HUDEP-2 (cell line): ENCODE results near the gene CCDC6.
"Not testable (repeated sequence)": the region's sequence is repeated elsewhere in the genome, so short reads cannot be mapped to it uniquely, and the experiment has no call there.

Experiments
- DNase-seq, 76 experiments: peaks; one replicate each; lab custom pipeline; 2025; ENCODE audit not compliant: unreplicated experiment in 76 of 76; lab: John Stamatoyannopoulos, UW

The CCDC6 gene

DNA sequence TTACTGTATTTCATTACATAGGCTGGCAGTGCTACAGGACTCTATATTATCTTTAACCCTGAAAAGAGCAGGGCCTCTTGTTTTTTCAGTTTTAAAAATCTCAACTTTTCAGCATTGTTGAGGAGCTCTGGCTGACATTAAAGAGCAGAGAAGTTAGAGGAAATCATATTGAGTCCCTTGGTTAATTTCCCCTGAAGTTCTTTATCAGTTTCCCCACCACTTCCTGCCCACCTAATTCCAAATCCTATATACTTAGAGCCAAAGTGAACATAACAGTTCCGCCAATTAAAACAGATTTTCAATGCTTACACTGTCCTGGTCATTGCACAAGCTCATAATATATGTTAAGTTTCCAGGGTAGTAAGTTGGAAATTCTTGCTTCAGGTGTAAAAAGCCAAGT lies 87.1 kb downstream of the CCDC6 start:
- no peak for DNase-seq

DNA sequence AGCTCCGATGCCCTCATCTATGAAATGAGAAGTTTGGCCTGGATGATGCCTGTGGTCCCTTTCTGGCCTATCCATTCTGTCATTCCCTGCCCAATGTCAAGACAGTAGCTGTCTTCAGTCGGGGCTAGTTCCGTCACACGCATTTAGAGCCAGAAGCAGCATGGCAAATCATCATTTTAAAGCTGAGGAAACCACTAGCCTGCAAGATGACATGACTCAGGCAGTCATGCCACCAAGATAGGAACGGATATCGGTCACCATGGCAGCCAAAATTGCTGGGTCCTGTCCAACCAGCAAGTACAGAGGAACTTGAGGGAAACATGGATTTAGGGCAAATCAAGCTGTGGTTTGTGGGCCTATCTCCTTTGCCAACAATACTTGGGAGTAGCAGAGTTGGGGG lies 88.6 kb downstream of the CCDC6 start:
- peak in 39 of 76 experiments; percentile 1 to 50 (median 21) for DNase-seq

DNA sequence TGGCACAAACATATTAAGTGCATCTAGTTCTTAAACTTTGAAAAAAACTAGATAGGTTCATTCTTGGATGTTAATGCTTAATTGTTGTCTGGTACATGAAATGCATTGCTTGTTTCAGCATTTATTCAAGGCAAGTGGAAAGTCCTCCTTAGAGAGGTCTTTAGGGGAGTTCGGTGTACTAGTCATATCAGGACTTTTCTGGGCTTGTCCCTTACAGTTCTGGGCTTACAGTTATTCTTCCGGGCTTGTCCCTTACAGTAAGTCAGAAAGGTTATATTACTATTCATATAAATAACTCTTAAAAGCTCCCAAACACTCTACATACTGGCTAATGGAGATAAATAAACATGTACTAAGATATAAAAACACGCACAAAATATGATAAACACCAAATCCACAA lies 91.5 kb downstream of the CCDC6 start:
- no peak for DNase-seq

DNA sequence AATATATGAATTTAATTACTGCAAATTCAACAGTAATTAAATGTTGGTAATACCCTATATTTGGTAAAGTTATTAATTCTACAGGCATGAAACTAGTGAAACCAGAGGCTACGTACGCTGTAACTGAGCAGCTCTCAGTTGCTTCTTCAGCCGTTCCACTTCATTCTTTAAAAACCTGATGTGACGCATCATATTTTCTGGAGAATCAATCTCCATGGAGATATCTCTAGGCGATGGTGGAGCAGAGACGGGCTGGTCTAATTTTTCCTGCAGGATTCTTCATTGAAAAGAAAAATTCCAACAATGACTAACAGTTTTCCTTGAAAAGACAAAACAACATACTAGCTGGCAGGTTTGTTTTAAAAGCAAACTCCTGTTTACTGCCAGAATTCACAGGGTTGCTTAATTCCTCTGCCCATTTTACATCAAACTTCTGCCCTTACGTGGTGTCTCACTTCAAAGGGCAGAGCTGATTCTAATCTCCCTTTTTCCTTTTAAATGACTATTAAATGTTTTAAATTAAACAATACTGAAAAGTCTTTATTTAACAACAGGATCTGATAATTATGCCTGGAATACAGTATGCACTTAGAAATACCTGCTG lies 93.7 kb downstream of the CCDC6 start:
- no peak for DNase-seq

DNA sequence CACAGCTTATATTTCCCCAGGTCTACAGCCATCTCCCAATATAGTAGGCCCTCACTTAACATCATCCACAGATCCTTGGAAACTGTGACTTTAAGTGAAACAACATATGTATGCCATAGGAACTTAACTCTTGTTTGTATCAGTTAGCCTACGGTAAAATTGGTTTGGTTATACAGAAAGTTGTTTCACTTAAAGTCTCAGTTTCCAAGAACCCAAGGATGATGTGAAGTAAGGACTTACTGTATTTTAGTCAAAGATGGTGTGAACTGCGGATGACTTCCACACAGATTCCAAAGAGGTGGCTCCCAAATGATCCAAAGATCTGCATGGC lies 96.7 kb downstream of the CCDC6 start:
- no peak for DNase-seq

DNA sequence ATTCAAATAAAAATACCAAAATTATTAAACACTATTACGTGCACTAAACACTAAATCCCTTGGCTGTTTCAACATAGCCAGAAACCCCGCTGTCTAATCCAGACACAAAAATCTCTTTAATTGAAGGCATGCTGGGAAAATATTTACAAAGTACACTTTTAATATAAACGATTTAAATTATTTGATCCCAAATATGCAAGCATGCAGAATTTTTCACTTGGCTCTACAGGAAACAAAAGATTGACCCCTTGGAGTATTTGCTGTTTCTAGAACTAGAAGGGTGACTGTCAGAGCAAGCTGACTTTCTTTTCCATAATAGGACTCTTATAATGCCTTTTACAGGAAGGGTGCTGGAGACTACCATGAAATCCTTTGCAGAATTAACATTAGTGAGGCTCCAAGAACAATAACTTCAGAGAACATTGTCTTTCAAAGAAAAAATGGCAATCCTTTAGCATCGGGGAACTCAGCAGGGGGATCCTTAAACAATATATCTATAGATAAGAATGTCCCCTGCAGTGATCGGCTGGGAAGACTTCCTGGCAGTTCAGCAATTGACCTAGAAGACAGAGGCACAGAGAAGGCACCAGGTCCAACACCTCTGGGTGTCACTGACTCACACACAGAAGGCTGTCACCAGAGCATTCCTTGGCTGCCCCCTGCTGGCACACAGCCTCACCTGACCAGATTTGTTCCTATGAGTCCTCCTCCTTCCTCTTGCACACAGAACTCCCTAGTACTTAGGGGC lies 97.3 kb downstream of the CCDC6 start:
- peak in 65 of 76 experiments; percentile 1 to 83 (median 52) for DNase-seq

DNA sequence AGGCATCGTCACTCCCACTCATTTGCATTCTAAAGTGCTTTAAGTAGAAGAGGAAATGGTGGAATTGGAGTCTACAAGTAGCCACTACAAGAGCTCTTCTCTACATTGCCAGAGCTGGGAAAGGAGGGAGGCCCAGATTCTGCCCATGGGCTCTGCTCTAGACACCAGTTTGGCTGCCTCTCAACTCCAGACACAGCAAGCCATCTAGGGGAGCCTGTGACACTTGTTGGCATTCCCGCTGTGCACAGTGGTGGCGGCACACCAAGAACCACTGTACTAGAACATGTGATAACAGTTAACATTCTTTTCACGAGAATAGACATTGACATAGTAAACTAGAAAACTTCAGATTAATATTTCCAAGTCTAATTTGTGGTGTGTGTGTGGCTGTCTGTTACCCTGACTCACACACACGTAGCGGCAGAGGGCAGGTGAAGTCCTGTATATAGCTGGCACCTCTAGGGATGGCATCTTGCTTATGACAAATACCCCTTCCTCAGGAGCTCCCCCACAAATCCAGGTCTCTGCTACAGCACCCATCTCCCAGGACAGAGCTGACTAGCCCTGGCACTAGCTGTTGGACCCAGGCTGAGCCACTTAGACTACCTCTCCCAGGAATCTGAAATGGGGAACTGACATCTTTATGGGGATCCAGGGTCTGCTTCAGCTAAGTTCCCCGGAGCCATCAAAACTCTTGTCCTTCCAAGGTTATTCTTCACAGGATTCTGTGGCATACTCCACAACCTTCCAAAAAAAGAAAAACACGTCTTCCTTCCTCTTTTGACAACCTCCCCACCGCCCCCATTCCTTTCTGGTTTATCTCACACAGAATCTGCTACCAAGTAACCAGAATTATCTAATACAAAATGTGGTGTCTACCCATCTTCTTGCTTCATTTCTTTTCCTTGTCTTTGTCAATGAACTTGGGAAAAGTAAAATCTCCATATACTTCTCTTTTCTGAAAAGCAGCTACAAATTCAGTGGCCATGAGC lies 98.4 kb downstream of the CCDC6 start:
- no peak for DNase-seq

DNA sequence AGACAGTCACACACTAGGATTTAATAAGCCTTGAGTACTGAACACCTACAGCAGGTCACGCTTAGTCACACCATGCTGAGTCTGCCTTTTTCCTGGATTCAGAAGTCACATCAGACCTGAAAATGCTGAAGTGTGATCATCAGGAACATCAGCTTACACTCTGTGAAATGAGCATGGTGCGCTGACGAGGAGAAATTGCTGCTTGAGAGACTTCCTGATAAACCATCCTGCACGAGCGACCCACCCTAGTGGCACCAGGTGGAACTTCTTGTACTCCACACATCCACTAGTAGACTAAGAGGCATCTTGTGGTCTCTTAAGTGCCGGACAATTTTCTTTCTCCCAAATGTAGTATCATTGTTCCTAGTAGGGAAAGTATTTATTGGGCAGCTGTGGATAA lies 101.3 kb downstream of the CCDC6 start:
- DNase-seq = peak in 22 of 76 experiments; percentile 1 to 39 (median 7)

DNA sequence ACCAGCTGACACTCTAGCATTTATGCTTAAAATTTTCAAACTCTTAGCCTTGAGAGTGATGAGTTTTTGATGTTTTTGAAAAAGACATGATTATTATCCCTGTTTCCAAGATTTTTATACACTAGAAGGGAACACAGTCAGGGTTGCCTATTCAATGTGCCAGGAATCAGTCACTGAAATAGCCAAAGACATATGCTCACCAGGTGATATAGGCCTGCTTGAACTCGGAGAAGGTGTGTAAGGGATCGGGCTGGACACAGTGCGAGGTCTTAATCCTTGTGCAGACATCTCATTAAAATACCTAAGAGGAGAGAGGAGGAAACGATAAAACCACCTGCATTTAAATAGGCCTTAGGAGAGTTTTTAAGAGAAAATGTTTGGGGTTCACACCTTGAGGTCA lies 102.1 kb downstream of the CCDC6 start:
- no peak for DNase-seq

DNA sequence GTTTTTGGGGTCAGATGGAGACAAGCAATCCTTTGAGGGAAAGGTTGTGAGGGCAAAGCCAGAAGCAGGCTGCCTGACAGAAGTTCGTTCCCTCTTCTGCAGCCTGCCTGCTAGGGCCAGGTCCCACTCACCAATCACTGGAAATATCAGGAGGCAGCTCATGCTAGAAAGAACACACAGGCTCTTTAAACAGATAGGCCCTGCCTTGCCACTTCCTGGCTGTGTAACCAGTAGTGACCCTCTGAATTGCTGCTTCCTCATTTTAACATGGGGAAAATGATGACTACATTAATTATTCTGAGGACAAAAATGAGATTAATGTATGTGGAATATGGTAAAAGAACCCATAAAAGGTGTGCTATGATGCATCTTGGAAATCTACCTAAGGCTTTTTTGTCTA lies 102.6 kb downstream of the CCDC6 start:
- DNase-seq = no peak

DNA sequence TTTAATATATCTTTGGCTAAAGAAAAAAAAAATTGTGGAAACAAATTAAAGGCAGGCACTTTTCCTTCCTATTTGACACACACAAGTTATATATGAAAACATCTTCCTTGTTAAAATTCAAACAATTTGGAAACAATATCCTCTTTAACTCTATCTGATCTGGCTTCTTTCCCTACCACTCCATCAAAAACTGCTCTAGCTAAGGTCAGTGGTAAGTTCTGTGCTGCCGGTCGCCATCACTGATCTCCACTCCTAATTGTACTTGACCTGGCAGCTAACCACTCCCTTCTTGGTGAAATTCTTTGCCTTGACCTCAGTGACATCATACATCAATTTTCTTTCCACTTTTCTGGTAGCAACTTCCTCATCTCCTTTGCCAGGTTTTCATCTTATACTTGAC lies 105.2 kb downstream of the CCDC6 start:
- DNase-seq = no peak

DNA sequence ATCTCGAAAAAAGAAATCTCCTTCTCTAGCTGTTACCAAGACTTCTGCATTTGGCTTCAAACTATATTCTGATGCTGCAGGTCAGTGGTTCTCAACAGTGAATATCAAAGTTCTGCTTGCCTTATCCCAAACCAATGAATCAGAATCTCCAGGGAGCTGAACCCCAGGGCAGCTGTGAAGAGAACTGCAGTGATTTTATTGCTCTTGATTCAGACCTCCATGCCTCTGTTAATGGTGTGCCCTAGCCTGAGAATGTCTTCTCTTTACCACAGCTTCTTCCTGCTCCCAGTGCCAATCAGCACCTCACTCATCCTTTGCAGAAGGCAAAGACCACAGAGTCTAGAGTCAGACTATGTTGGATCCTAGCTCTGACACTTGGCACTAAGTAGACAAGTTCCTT lies 106.9 kb downstream of the CCDC6 start:
- no peak for DNase-seq

DNA sequence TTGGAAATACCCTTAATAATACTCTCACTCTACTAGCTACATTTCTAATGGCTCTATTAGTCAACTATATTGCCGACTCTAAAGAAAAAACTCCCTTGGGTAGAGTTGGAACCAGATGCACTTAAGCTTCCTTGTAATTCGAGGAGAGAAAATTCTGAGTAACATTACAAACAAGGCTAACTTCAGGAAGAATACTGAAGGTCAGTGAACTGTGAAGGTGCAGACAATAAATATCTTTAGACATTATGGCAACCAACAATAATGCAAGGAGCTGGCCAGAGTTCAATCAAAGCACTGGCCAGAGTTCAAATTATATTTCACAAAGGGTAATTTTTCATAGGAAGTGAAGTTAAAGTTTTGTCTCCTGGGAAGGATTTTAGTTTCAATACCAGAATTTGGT lies 112.4 kb downstream of the CCDC6 start:
- no peak for DNase-seq

DNA sequence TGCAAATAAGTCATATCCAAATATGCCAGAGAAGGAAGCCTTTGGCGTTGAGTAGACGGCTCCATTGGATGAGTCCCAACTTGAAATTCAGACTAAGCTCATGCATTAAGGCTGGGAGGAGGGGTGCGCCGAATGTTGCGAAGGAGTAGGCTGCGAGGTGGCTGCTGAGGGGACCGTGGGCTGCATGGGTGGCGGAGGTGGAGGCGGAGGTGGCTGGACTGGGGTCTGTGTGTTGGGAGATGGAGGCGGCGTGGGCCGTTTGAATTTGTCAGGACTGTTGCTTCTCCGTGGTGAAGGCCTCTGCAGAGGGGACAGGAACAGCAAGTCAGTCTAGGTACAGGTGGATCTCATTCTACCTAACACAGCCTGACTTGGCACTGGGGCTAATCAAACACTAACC lies 113.5 kb downstream of the CCDC6 start:
- DNase-seq = no peak

DNA sequence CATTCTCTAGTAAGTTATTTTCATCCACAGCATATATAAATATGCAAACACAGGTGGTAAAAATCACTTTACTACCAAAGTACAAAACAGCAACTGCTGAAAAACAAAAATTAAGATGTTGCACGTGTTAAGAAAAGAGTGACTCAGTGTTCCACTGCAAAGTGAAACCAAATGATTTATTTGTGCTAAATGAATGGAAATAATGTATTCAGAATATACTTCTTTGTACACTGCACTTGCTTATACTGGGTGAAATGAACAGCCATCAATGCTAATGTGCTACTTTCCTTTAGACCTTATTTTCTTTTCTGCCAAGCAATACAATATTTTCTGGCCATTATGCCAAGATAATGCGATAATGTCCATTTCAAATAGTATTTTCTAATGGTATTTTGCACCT lies 114.8 kb downstream of the CCDC6 start:
- DNase-seq = no peak

DNA sequence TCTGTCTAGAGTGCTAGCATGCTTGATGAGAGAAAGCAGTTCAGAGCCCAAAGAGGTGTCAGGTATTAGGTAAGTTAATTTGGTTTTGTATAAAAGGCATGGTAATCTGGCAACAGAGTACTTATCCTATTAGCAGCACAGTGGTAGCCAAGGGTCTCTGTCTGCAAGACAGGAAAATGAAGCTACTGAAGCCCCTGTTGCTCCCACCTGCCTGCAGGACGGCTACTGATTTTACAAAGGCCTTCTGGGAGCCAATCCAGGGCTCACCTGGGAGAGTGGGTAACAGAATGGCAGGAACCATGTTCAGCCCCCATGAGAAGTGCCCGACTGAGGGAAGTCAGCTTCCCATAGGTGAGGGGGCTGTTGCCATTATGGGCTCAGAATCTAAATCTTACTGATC lies 116.3 kb downstream of the CCDC6 start:
- DNase-seq = not testable (repeated sequence)

DNA sequence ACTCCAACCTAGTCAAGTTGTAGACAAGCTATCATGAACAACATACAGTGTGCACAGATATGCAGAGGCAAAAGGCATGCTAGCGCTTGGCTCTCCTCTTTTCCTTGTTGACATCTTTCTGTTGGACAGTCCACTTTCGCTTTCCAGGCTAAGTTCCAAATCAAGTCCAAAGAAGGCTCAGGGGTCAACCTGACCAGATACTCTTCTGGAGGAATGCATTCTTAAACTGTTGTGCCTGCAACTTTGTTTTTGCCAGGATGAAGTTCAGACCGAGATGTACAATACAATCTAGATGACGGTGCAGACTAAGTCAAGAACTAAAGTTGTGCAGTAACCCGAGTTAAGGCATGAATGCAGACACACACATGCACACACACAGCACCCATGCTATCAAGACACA lies 117.4 kb downstream of the CCDC6 start:
- DNase-seq = not testable (repeated sequence)

DNA sequence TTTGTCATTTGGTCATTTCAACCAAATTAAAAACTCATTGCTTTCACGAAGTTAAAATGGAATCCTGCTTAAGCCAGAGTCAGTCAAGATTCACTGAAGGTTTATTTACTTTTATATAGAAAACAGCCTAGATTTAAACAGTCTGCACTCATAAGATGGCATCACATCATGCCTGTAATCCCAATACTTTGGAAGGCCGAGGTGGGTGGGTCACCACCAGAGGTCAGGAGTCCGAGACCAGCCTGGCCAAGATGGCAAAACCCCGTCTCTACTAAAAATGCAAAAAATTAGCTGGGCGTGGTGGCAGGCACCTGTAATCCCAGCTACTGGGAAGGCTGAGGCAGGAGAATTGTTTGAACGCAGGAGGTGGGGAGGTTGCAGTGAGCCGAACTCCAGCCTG lies 119.3 kb downstream of the CCDC6 start:
- not testable (repeated sequence) for DNase-seq

DNA sequence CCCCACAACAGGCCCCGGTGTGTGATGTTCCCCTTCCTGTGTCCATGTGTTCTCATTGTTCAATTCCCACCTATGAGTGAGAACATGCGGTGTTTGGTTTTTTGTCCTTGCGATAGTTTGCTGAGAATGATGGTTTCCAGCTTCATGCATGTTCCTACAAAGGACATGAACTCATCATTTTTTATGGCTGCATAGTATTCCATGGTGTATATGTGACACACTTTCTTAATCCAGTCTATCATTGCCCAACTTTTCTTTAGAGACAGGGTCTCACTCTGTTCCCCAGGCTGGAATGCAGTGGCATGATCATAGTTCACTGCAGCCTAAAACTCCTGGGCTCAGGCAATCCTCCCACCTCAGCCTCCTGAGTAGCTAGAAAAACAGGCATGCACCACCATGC lies 120.9 kb downstream of the CCDC6 start:
- DNase-seq = not testable (repeated sequence)

DNA sequence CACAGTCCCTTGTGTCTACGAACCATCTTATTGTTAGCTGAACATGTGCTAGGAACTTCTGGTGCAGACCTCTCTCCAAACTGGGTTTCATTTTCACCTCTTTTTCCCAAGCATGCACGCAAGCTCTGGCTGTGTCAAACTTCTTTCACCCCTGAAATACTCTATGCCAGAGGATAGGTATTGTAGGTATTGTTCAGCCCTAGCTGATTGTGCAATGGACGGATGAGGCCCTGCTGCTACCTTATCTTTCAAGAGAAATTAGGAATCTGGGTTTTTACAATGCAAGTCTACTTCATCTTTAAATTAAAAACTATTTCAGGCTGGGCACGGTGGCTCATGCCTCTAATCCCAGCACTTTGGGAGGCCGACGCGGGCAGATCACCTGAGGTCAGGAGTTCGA lies 124.8 kb downstream of the CCDC6 start:
- no peak for DNase-seq

DNA sequence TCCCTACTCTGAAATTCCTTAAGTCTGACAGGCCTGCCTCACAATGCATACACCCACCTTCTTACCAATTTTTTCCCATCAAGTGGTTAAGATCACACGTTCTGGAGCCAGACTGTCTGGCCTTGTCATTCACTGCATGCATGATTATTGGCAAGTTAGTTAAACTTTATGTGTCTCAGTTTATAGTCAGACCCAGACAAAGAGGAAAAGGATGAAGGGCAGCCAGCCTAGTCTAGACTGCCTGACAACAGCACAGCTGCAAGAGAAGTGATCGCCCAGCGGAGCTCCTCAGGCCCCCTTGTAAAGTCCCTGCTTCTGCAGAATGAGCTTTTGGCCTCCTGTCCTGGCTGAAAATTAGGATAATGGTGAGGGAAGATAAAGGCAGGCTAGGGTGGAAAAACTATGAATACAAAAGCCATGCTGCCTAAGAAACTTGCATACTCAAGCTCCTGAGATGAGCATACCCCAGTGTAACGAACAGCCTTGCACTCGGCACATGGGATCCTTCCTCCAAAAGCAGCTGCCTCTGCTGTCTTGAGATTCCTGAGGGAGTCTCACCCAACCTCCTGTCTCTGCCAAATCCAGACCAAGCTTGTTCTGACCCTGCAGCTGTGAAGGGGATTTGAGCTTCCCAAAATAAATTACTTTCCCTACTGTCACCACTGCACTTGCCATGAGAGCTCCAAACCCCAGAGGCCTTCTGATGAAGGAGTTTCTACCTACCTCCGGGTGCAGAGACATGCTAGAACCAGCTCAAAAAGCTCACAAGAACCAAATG lies 126.4 kb downstream of the CCDC6 start:
- DNase-seq = no peak
